Esophagus muscularis mucosa (tissue), 4 donors: ENCODE measurements around the gene TUBGCP3. TPM values are rescaled to one million over a fixed set of nuclear protein-coding genes. Genes with fewer than 3 reads are reported as not detected.

Source experiments
- DNase-seq: peaks from one replicate; pipeline ENCODE4 v3.0.0-alpha.2; 2017; ENCODE audit errors: extremely low spot score
- H3K27ac ChIP-seq, 4 donors: fragments of 200-600 bp; sonication (generic); replicated peaks in 1 of 4; 1 replicate in 3 of 4; 2 replicates in 1 of 4; pipeline ENCODE4 v1.5.1; 2016 to 2019; ENCODE audit warnings: mild to moderate bottlenecking in 1 of 4
- H3K27me3 ChIP-seq, 4 donors: fragments of 200-600 bp; sonication (generic); one replicate each; pipeline versions ENCODE4 v1.5.1 to v1.6.0; 2016 to 2019
- H3K36me3 ChIP-seq, 4 donors: fragments of 200-600 bp; sonication (generic); one replicate each; pipeline ENCODE4 v1.5.1; 2016 to 2019
- H3K4me1 ChIP-seq, 4 donors: fragments of 200-600 bp; sonication (generic); one replicate each; pipeline ENCODE4 v1.5.1; 2016 to 2019
- H3K4me3 ChIP-seq, 4 donors: fragments of 200-600 bp; sonication (generic); 1 replicate in 2 of 4; 2 replicates in 2 of 4; pipeline ENCODE4 v1.5.1; 2016 to 2019; ENCODE audit warnings: mild to moderate bottlenecking in 4 of 4, moderate library complexity in 1 of 4
- H3K9me3 ChIP-seq, 4 donors: fragments of 200-600 bp; sonication (generic); 1 replicate in 3 of 4; 2 replicates in 1 of 4; pipeline ENCODE4 v1.5.1; 2016 to 2019
- EP300 ChIP-seq: sonication (generic); formaldehyde crosslinking; IDR thresholded peaks from one replicate; pipeline ENCODE4 v1.6.1; 2017; ENCODE audit warnings: antibody characterized with exemption
- POLR2A ChIP-seq: fragments of 450-650 bp; IDR thresholded peaks from one replicate; pipeline ENCODE4 v1.6.1; 2017; ENCODE audit warnings: antibody characterized with exemption, moderate library complexity, mild to moderate bottlenecking, low read depth
- POLR2AphosphoS5 ChIP-seq, 2 donors: sonication (generic); formaldehyde crosslinking; IDR thresholded peaks; one replicate each; pipeline ENCODE4 v1.6.1; 2017; ENCODE audit warnings: antibody characterized with exemption in 2 of 2
- WGBS: methylation state at CpG from one replicate; pipeline ENCODE4 v1.1.5; 2018; 5-methylcytosine and 5-hydroxymethylcytosine counted together
- intact Hi-C: fragments of 100-400 bp; cut with DNase I; formaldehyde crosslinking; loops from one replicate; pipeline ENCODE4 v1.15.1; 2023
- total RNA-seq, 4 donors: library from RNA; depleted of rRNA; stranded (reverse); fragments of >200 nt; gene quantifications; one replicate each; pipeline versions ENCODE4 v1.1.0 to v1.2.1, GENCODE V29; 2016
- TF ChIP-seq, protein P1 (sequence below), 3 experiments: fragments of 200-600 bp in 2 of 3; fragments of 450-650 bp in 1 of 3; sonication (generic) in 2 of 3; IDR thresholded peaks; one replicate each; pipeline ENCODE4 v1.5.1; 2017 to 2019; ENCODE audit warnings: antibody characterized with exemption in 3 of 3, mild to moderate bottlenecking in 2 of 3, moderate library complexity in 1 of 3

TUBGCP3 gene
- total RNA-seq, 4 donors from 2014 or later, result 25.2 to 33.6 (median 30.6) TPM

DNA sequence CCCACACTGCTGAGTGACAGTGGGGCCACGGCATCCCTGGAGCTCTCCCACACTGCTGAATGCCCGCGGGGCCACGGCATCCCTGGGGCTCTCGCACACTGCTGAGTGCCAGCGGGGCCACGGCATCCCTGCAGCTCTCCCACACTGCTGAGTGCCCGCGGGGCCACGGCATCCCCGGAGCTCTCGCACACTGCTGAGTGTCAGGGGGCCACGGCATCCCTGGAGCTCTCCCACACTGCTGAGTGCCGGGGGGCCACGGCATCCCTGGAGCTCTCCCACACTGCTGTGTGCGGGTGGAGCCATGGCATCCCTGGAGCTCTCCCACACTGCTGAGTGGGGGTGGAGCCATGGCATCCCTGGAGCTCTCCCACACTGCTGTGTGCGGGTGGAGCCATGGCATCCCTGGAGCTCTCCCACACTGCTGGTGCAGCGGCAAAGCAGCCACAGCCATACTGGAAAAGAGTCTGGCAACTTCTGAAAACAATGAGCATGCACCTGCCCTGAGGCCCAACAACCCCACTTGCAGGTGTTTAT is 8.6 kb downstream of the TUBGCP3 start:
- peak; percentile 45 for DNase-seq
- H3K27me3 ChIP-seq, result no peaks in the 10 kb centered on the region
- H3K4me1 ChIP-seq, result peaks cover 18 to 50% (median 40%) of the 10 kb centered on the region in 4 donors
- no peak for TF ChIP-seq POLR2AphosphoS5 (IDR thresholded peaks at IDR 0.05)
- TF ChIP-seq, protein P1, sequence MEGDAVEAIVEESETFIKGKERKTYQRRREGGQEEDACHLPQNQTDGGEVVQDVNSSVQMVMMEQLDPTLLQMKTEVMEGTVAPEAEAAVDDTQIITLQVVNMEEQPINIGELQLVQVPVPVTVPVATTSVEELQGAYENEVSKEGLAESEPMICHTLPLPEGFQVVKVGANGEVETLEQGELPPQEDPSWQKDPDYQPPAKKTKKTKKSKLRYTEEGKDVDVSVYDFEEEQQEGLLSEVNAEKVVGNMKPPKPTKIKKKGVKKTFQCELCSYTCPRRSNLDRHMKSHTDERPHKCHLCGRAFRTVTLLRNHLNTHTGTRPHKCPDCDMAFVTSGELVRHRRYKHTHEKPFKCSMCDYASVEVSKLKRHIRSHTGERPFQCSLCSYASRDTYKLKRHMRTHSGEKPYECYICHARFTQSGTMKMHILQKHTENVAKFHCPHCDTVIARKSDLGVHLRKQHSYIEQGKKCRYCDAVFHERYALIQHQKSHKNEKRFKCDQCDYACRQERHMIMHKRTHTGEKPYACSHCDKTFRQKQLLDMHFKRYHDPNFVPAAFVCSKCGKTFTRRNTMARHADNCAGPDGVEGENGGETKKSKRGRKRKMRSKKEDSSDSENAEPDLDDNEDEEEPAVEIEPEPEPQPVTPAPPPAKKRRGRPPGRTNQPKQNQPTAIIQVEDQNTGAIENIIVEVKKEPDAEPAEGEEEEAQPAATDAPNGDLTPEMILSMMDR (IDR thresholded peaks at IDR 0.05), result no peak
- no peak for TF ChIP-seq EP300
- no peak for TF ChIP-seq POLR2A
- H3K4me3 ChIP-seq, result no peak overlapping the region
- 91% methylated on average over 8 of the region's 18 CpGs for WGBS
- no peaks in the 10 kb centered on the region for H3K36me3 ChIP-seq
- H3K9me3 ChIP-seq, result no peaks in the 10 kb centered on the region
- H3K27ac ChIP-seq, result no peak overlapping the region
- intact Hi-C loops, result no loop called here

DNA sequence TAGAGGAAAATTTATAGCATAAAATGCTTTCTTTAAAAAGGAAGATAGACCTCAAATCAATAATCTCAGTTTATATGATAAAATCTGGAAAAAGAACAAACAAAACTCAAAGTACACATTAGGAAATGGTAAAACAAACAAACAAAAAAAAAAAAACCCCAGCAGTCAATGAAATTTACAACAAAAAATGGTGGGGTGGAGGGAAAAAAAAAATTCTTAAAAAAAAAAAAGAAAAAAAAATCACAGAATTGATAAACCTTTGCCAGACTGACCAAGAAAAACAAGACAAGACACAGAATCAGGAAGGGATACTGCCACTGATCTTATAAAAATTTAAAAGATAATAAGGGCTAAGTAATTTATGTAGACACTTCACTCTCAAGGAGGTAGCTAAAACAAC is 11.2 kb downstream of the TUBGCP3 start:
- TF ChIP-seq, protein P1 (IDR thresholded peaks at IDR 0.05), result no peak
- TF ChIP-seq EP300 (no peak), POLR2AphosphoS5 (IDR thresholded peaks at IDR 0.05) (no peak), POLR2A (no peak)
- intact Hi-C loops, result no loop called here
- Histone ChIP-seq H3K4me1 (peaks cover 25 to 62% (median 53%) of the 10 kb centered on the region in 4 donors), H3K9me3 (no peaks in the 10 kb centered on the region), H3K4me3 (no peak overlapping the region), H3K36me3 (no peaks in the 10 kb centered on the region), H3K27me3 (no peaks in the 10 kb centered on the region), H3K27ac (no peak overlapping the region)
- no peak for DNase-seq

DNA sequence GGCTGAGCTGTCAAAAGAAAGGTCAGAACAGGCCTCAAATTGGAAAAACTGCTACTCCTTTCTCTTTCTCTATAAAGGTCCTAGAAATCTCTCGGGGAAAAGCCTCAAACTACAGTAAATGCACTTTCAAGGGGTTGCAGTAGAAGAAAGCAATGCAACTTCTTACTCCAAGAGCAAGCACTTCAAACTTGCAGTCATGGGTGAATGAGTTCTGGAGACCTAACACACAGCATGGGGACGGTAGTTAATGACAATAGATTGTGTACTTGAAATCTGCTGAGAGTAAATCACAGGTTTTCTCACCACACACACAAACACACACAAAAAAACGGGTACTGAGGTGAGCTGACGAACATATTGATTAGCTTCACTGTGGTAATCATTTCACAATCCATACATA is 11.8 kb downstream of the TUBGCP3 start:
- Histone ChIP-seq H3K4me3 (peak overlapping the region in 1 of 4 donors; percentile 8), H3K36me3 (no peaks in the 10 kb centered on the region), H3K27me3 (no peaks in the 10 kb centered on the region), H3K4me1 (peaks cover 25 to 61% (median 49%) of the 10 kb centered on the region in 4 donors), H3K9me3 (no peaks in the 10 kb centered on the region), H3K27ac (peak overlapping the region; percentile 36 to 81 (median 55))
- no peak for DNase-seq
- TF ChIP-seq POLR2AphosphoS5 (IDR thresholded peaks at IDR 0.05), result no peak
- TF ChIP-seq POLR2A, result no peak
- TF ChIP-seq, protein P1 (IDR thresholded peaks at IDR 0.05), result no peak
- WGBS, result 89% methylated on average over 4 of the region's 4 CpGs
- intact Hi-C loops, result no loop called here

DNA sequence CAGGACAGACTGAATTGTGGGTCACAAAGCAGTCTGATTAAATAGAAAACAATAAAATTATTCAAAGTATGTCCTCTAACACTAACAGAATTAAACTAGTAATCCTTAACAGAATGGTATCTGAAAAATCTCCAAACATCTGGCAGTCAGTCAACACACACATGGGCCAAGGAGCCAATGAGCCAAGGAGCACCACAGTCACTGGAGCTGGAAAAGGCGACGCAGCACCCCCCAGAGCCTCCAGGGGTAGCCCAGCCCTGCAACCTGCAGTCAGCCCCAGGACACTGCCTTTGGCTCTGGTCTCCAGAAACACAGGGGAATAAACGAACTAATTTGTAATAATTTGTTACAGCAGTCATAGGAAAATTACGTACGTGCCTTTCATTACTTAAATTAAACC is 12.3 kb downstream of the TUBGCP3 start:
- H3K4me1 ChIP-seq, result peaks cover 22 to 58% (median 44%) of the 10 kb centered on the region in 4 donors
- TF ChIP-seq POLR2AphosphoS5 (IDR thresholded peaks at IDR 0.05) (no peak), POLR2A (no peak), EP300 (no peak)
- TF ChIP-seq, protein P1 (IDR thresholded peaks at IDR 0.05), result peak in 1 of 3 experiments; percentile 27
- intact Hi-C loops, result no loop called here
- 53% methylated on average over 5 of the region's 5 CpGs for WGBS
- DNase-seq, result peak; percentile 77
- H3K27me3 ChIP-seq, result no peaks in the 10 kb centered on the region
- no peaks in the 10 kb centered on the region for H3K9me3 ChIP-seq
- H3K4me3 ChIP-seq, result peak overlapping the region in 3 of 4 donors; percentile 6 to 11 (median 8)
- peak overlapping the region; percentile 36 to 81 (median 55) for H3K27ac ChIP-seq
- H3K36me3 ChIP-seq, result no peaks in the 10 kb centered on the region
